CD14-positive monocyte (primary cell): ENCODE data around the gene THRB. TPM values are rescaled to one million over a fixed set of nuclear protein-coding genes. Genes with fewer than 3 reads are reported as not detected.

Experiments
- DNase-seq, 3 donors: peaks; one replicate each; pipeline ENCODE4 v3.0.0-alpha.2; 2011 to 2022
- H2AFZ ChIP-seq: 2 replicates; pipeline ENCODE4 v1.6.0; 2012; ENCODE audit warnings: mild to moderate bottlenecking, low read depth, low read length, inconsistent platforms; ENCODE audit not compliant: insufficient read depth, poor library complexity, severe bottlenecking
- H3K27ac ChIP-seq, 2 donors: 1 replicate in 1 of 2; 2 replicates in 1 of 2; pipeline ENCODE4 v1.5.1; 2012 to 2013; ENCODE audit warnings: low read length in 2 of 2, control low read depth in 1 of 2, inconsistent platforms in 1 of 2, low read depth in 1 of 2, mild to moderate bottlenecking in 1 of 2
- H3K27me3 ChIP-seq, 2 donors: one replicate each; pipeline versions ENCODE4 v1.6.0 to v1.6.1; 2011 to 2013; ENCODE audit warnings: low read length in 2 of 2; ENCODE audit not compliant: control insufficient read depth in 2 of 2, insufficient read depth in 2 of 2
- H3K36me3 ChIP-seq, 2 donors: replicated peaks in 1 of 2; 1 replicate in 1 of 2; 2 replicates in 1 of 2; pipeline versions ENCODE4 v1.5.1 to v1.6.1; 2012 to 2013; ENCODE audit warnings: low read length in 2 of 2, control low read depth in 1 of 2, inconsistent platforms in 1 of 2, mild to moderate bottlenecking in 1 of 2; ENCODE audit not compliant: insufficient read depth in 2 of 2, control insufficient read depth in 1 of 2
- H3K4me1 ChIP-seq, 2 donors: 1 replicate in 1 of 2; 2 replicates in 1 of 2; pipeline versions ENCODE4 v1.5.1 to v1.6.1; 2012 to 2013; ENCODE audit warnings: low read length in 2 of 2, control low read depth in 1 of 2, inconsistent platforms in 1 of 2, mild to moderate bottlenecking in 1 of 2, moderate library complexity in 1 of 2; ENCODE audit not compliant: insufficient read depth in 2 of 2, control insufficient read depth in 1 of 2
- H3K4me2 ChIP-seq: replicated peaks from 2 replicates; pipeline ENCODE3; 2012; ENCODE audit warnings: low read length, moderate library complexity, mild to moderate bottlenecking; ENCODE audit not compliant: poor library complexity, severe bottlenecking; ENCODE audit errors: extremely low read depth
- H3K4me3 ChIP-seq, 3 experiments: fragments of 200-600 bp in 1 of 3; sonication (generic) in 1 of 3; replicated peaks in 1 of 3; 1 replicate in 2 of 3; 2 replicates in 1 of 3; pipeline ENCODE4 v1.5.1; 2011 to 2013; ENCODE audit warnings: low read length in 3 of 3, mild to moderate bottlenecking in 3 of 3, control low read depth in 2 of 3, low read depth in 2 of 3, inconsistent platforms in 1 of 3, moderate library complexity in 1 of 3
- H3K79me2 ChIP-seq: 2 replicates; pipeline ENCODE4 v1.6.0; 2012; ENCODE audit warnings: mild to moderate bottlenecking, control low read depth, inconsistent platforms, low read length, moderate library complexity; ENCODE audit not compliant: insufficient read depth
- H3K9ac ChIP-seq: 2 replicates; pipeline ENCODE4 v1.6.0; 2017; ENCODE audit warnings: low read length, mild to moderate bottlenecking; ENCODE audit not compliant: insufficient read depth, poor library complexity, severe bottlenecking
- H3K9me3 ChIP-seq, 2 donors: replicated peaks in 1 of 2; 1 replicate in 1 of 2; 2 replicates in 1 of 2; pipeline versions ENCODE4 v1.5.1 to v1.6.1; 2012 to 2013; ENCODE audit warnings: low read length in 2 of 2, control low read depth in 1 of 2; ENCODE audit not compliant: control insufficient read depth in 1 of 2, insufficient read depth in 1 of 2
- H4K20me1 ChIP-seq: 2 replicates; pipeline ENCODE4 v1.6.0; 2012; ENCODE audit warnings: mild to moderate bottlenecking, low read length, control low read depth, moderate library complexity; ENCODE audit not compliant: insufficient read depth
- H3K27ac Mint-ChIP-seq, 7 donors: one replicate each; pipeline ENCODE4 v1.8.0; 2020; ENCODE audit warnings: mild to moderate bottlenecking in 7 of 7, mixed read lengths in 7 of 7, moderate library complexity in 6 of 7, inconsistent platforms in 2 of 7
- H3K27me3 Mint-ChIP-seq, 3 donors: one replicate each; pipeline ENCODE4 v1.8.0; 2021 to 2022; ENCODE audit warnings: low read depth in 3 of 3, mild to moderate bottlenecking in 3 of 3, mixed read lengths in 3 of 3, moderate library complexity in 3 of 3, inconsistent platforms in 1 of 3
- H3K36me3 Mint-ChIP-seq, 2 donors: one replicate each; pipeline ENCODE4 v1.8.0; 2020; ENCODE audit warnings: mixed read lengths in 2 of 2, inconsistent platforms in 1 of 2, mild to moderate bottlenecking in 1 of 2
- H3K4me1 Mint-ChIP-seq: one replicate; pipeline ENCODE4 v1.8.0; 2020; ENCODE audit warnings: mild to moderate bottlenecking, mixed read lengths
- H3K4me3 Mint-ChIP-seq, 2 donors: one replicate each; pipeline ENCODE4 v1.8.0; 2020; ENCODE audit warnings: mild to moderate bottlenecking in 2 of 2, mixed read lengths in 2 of 2, moderate library complexity in 1 of 2
- H3K9me3 Mint-ChIP-seq, 7 donors: one replicate each; pipeline ENCODE4 v1.8.0; 2020 to 2022; ENCODE audit warnings: mixed read lengths in 7 of 7, mild to moderate bottlenecking in 6 of 7, moderate library complexity in 6 of 7, inconsistent platforms in 2 of 7
- CTCF ChIP-seq: fragments of 200-600 bp; IDR thresholded peaks from one replicate; pipeline ENCODE4 v1.8.0; 2022; ENCODE audit warnings: antibody characterized with exemption, mild to moderate bottlenecking
- WGBS: methylation state at CpG from one replicate; pipeline ENCODE4 v1.1.5; 2013; ENCODE audit warnings: missing lambda C conversion rate; ENCODE audit not compliant: insufficient coverage; 5-methylcytosine and 5-hydroxymethylcytosine counted together
- intact Hi-C, 2 donors: fragments of 100-400 bp; cut with micrococcal nuclease; formaldehyde crosslinking; loops; one replicate each; pipeline versions ENCODE4 v1.15.0 to v1.15.1; 2023
- polyA plus RNA-seq, 3 donors: library from polyadenylated mRNA; depleted of rRNA in 1 of 3; unstranded in 2 of 3; stranded (reverse) in 1 of 3; fragments of 300-500 nt in 2 of 3; fragments of >200 nt in 1 of 3; fragmentation: Illumina TruSeq in 2 of 3; gene quantifications; 1 replicate in 2 of 3; 2 replicates in 1 of 3; pipeline ENCODE4 v1.2.3, GENCODE V29; 2012 to 2021

The THRB gene
- polyA plus RNA-seq, 3 donors: 0.05 TPM; not detected in 2

DNA sequence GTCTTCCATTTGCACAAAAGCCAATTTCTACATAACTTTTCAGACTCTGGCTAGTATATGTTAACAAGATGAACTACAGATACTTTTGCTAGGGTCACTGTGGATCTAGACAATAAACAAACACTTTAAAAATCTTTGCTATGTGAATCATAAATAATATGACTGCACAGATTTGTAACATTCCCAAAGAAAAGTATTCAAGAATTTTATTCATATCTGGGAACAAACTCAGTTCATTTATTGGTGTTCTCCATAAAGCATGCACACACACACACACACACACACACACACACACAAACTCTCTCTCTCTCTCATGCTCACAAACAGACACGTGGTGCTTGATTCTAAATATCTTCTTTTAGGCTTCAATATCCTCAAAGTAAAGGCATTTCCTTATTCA lies 18.8 kb upstream of the THRB start:
- Histone ChIP-seq H3K4me2 (no peak overlapping the region), H3K4me1 (peaks cover 0 to under 1% of the 10 kb centered on the region in 2 donors), H2AFZ (no peak overlapping the region), H3K9me3 (no peaks in the 10 kb centered on the region), H3K27ac (no peak overlapping the region), H3K36me3 (no peaks in the 10 kb centered on the region), H4K20me1 (no peaks in the 10 kb centered on the region), H3K27me3 (peaks cover 4 to 6% of the 10 kb centered on the region in 2 donors), H3K9ac (no peak overlapping the region), H3K4me3 (no peak overlapping the region), H3K79me2 (no peaks in the 10 kb centered on the region)
- peaks cover under 1% of the 10 kb centered on the region for H3K4me1 Mint-ChIP-seq
- peaks cover 0 to 4% (median 0%) of the 10 kb centered on the region in 7 donors for H3K9me3 Mint-ChIP-seq
- peak overlapping the region in 1 of 2 donors; percentile 22 for H3K4me3 Mint-ChIP-seq
- H3K27ac Mint-ChIP-seq: no peak overlapping the region
- WGBS: no CpG with 5 or more reads among the region's 1 CpG
- DNase-seq: no peak
- peaks cover 4 to 14% (median 14%) of the 10 kb centered on the region in 3 donors for H3K27me3 Mint-ChIP-seq
- no peak for TF ChIP-seq CTCF
- H3K36me3 Mint-ChIP-seq: no peaks in the 10 kb centered on the region
- intact Hi-C loops: no loop called here

DNA sequence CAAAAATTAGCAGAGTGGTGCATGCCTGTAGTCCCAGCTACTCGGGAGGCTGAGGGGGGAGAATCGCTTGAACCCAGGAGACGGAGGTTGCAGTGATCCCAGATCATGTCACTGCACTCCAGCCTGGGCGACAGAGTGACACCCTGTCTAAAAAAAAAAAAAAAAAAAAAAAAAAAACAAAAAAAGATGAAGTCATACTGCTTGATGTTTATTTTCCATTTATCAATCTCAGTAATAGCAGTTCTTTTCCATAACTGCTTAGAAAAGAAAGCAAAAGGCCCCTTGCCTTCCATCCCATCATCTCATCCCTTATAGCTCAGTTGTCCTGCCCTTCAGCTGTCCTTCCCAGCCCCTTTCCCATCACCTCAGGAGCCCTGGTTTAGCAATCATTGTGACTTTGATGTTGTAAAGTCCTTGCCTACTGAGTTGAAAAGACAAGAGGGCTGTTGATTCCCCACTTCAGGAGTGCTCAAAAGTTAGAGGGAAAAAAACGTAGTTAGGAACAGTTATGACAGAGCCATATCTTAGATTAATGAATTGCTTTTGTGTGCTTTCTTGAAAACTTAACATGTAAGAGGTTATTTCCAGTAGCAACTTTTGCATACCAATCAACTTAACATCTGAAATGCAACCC lies 18.0 kb upstream of the THRB start:
- Histone ChIP-seq H3K9ac (no peak overlapping the region), H3K79me2 (no peaks in the 10 kb centered on the region), H3K4me1 (peaks cover 3 to 8% of the 10 kb centered on the region in 2 donors), H3K27me3 (peaks cover 0 to 3% of the 10 kb centered on the region in 2 donors), H4K20me1 (no peaks in the 10 kb centered on the region), H3K27ac (no peak overlapping the region), H3K4me3 (no peak overlapping the region), H3K4me2 (no peak overlapping the region), H2AFZ (no peak overlapping the region), H3K9me3 (no peaks in the 10 kb centered on the region), H3K36me3 (no peaks in the 10 kb centered on the region)
- peak overlapping the region in 1 of 2 donors; percentile 26 for H3K4me3 Mint-ChIP-seq
- H3K9me3 Mint-ChIP-seq: peaks cover 0 to 4% (median 0%) of the 10 kb centered on the region in 7 donors
- no peak for DNase-seq
- H3K27me3 Mint-ChIP-seq: peaks cover 4 to 13% (median 11%) of the 10 kb centered on the region in 3 donors
- no peak overlapping the region for H3K27ac Mint-ChIP-seq
- H3K36me3 Mint-ChIP-seq: peaks cover 0 to 1% of the 10 kb centered on the region in 2 donors
- WGBS: no CpG with 5 or more reads among the region's 5 CpGs
- intact Hi-C loops: no loop called here
- peaks cover 7% of the 10 kb centered on the region for H3K4me1 Mint-ChIP-seq
- no peak for TF ChIP-seq CTCF
